Small intestine (tissue), 7 donors: ENCODE results near the gene FOXD4L6. TPM values are rescaled to one million over a fixed set of nuclear protein-coding genes. Genes with fewer than 3 reads are reported as not detected.
"Not testable (repeated sequence)": the region's sequence is repeated elsewhere in the genome, so short reads cannot be mapped to it uniquely, and the experiment has no call there.

Experiments
- DNase-seq, 2 donors: peaks; one replicate each; pipeline versions ENCODE4 v3.0.0 to v3.0.0-alpha.2; 2013
- FAIRE-seq: peaks from 2 replicates; lab custom pipeline; 2012; peaks lifted over from hg19 to GRCh38; lab: Jason Lieb, UNC
- H3K27ac ChIP-seq, 3 donors: one replicate each; pipeline ENCODE4 v1.5.1; 2013; ENCODE audit warnings: low read length in 2 of 3, mild to moderate bottlenecking in 2 of 3, control low read depth in 1 of 3, inconsistent platforms in 1 of 3, low read depth in 1 of 3, moderate library complexity in 1 of 3
- H3K27me3 ChIP-seq, 3 donors: one replicate each; pipeline ENCODE4 v1.6.1; 2013; ENCODE audit warnings: low read length in 3 of 3, inconsistent platforms in 1 of 3; ENCODE audit not compliant: control insufficient read depth in 3 of 3, insufficient read depth in 3 of 3
- H3K36me3 ChIP-seq, 3 donors: one replicate each; pipeline ENCODE4 v1.6.1; 2013; ENCODE audit warnings: low read length in 3 of 3, inconsistent platforms in 1 of 3, low read depth in 1 of 3, mild to moderate bottlenecking in 1 of 3, moderate library complexity in 1 of 3; ENCODE audit not compliant: control insufficient read depth in 3 of 3, insufficient read depth in 2 of 3
- H3K4me1 ChIP-seq, 3 donors: one replicate each; pipeline ENCODE4 v1.6.1; 2013; ENCODE audit warnings: low read length in 2 of 3, inconsistent platforms in 1 of 3, low read depth in 1 of 3, mild to moderate bottlenecking in 1 of 3, moderate library complexity in 1 of 3; ENCODE audit not compliant: control insufficient read depth in 3 of 3, insufficient read depth in 2 of 3
- H3K4me3 ChIP-seq, 3 donors: one replicate each; pipeline ENCODE4 v1.5.1; 2013; ENCODE audit warnings: low read length in 3 of 3, control low read depth in 1 of 3, inconsistent platforms in 1 of 3, low read depth in 1 of 3, mild to moderate bottlenecking in 1 of 3, moderate library complexity in 1 of 3
- H3K9me3 ChIP-seq, 2 donors: one replicate each; pipeline ENCODE4 v1.6.1; 2013; ENCODE audit warnings: low read depth in 1 of 2, low read length in 1 of 2; ENCODE audit not compliant: control insufficient read depth in 2 of 2, insufficient read depth in 1 of 2
- WGBS, 3 donors: extraction: QIAGEN DNeasy Blood & Tissue Kit; methylation state at CpG; one replicate each; pipeline ENCODE4 v1.1.7; 2013; 5-methylcytosine and 5-hydroxymethylcytosine counted together
- polyA plus RNA-seq, 4 donors: library from polyadenylated mRNA; stranded (reverse) in 3 of 4; unstranded in 1 of 4; fragments of 200-250 nt in 3 of 4; fragments of 120-200 nt in 1 of 4; gene quantifications; one replicate each; pipeline versions ENCODE4 v1.2.1 to v1.2.3, GENCODE V29; 2013
- donor health status: healthy with polysubstance abuse.
- donor health status: control.
- donor health status: control.
- donor health status: Bipolar disorder and iron deficiency.
- donor health status: healthy.

The FOXD4L6 gene
- polyA plus RNA-seq, 4 donors: 0.01 to 0.03 TPM; not detected in 2

DNA sequence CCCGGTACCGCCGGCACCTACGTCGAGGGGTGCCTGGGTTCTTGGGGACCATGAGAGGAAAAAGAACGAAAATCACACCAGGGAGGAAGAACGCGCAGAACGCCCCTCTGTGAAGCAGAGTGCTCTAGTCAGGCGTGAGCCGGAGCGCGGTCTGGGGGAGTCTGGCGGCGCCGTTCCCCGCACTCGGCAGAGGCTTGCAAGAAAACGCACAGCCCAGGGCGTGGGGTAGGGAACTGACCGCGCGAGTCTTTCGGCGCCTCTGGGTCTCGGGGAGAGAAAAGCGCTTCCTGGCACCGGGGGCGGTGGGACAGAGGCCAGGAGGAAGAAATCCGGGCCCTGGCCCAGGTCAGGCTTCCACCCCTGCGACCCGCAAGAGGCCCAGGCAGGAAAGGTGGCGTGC is 4.7 kb downstream of the FOXD4L6 start:
- H3K27me3 ChIP-seq, H3K9me3 ChIP-seq, H3K36me3 ChIP-seq, DNase-seq, H3K4me3 ChIP-seq, H3K4me1 ChIP-seq, H3K27ac ChIP-seq, FAIRE-seq: not testable (repeated sequence)
- 4% methylated on average over 10 to 14 of the region's 33 CpGs; no CpG with 5 or more reads in 1 of the 3 donors for WGBS, 3 donors

DNA sequence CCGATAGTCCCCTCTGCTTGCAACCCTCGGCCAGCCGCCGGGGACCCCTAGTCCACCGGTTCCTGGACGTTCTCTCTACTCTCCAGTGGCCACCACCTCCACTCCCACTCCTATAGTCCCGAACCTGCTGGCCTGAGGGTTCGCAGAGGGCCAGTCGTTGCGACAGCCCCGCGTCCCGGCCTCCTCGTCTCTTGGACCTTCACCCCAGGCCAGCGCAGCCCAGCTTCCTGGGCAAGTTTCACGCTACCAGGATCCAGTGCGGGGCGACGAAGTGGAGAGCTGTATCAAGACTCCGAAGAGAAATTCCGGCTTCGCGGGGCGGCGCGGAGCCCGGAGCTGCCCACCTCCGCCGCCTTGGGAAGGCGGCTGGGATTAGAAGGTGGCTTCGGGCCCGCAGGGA is 5.1 kb downstream of the FOXD4L6 start:
- 0 to 5% methylated on average over 3 to 11 of the region's 32 CpGs; no CpG with 5 or more reads in 1 of the 3 donors for WGBS, 3 donors
- not testable (repeated sequence) for H3K36me3 ChIP-seq, H3K4me1 ChIP-seq, H3K4me3 ChIP-seq, FAIRE-seq, H3K9me3 ChIP-seq, DNase-seq, H3K27me3 ChIP-seq, H3K27ac ChIP-seq

DNA sequence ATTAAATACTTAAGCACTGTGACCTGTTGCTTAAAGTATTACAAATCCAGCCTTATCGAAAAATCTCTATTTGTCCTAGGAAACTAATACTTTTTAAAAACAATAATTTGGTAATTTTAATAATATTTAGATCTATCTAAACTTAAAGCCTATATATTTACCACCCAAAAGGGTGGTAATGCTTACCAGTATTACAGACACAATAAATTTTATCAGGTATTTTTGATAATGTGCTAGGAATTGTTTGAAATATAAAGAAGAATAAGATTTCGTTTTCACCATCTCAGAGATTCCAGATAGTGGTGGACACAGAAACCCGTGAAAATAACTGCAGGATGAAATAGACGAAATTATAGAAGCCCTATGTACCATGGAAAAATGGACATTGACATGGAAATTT is 7.8 kb downstream of the FOXD4L6 start:
- H3K36me3 ChIP-seq, H3K27ac ChIP-seq, FAIRE-seq, H3K4me3 ChIP-seq, H3K27me3 ChIP-seq, H3K4me1 ChIP-seq, DNase-seq, H3K9me3 ChIP-seq: not testable (repeated sequence)
- no CpG with 5 or more reads among the region's 4 CpGs for WGBS, 3 donors

DNA sequence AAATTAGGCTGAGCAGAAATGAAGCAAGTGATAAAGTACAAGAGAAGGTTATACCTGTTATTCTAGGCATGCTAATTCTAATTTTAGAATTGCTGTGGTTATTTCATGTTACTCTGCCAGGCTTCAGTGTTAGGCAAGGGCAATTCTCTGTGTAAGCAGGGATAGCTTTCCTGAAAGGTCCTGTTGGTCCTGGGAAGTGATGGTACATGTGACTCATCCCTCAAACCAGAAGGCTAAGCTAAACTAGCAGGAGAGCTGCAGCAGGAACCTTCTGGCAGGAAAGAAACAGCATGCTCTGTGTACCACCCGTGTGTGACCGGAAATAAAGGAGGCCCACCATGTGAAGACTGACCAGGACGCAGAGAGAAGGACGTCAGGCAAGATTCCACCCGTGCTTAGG is 8.8 kb downstream of the FOXD4L6 start:
- not testable (repeated sequence) for DNase-seq, H3K4me3 ChIP-seq, H3K27me3 ChIP-seq, H3K27ac ChIP-seq, H3K36me3 ChIP-seq, H3K9me3 ChIP-seq, FAIRE-seq, H3K4me1 ChIP-seq
- no CpG with 5 or more reads among the region's 5 CpGs for WGBS, 3 donors

DNA sequence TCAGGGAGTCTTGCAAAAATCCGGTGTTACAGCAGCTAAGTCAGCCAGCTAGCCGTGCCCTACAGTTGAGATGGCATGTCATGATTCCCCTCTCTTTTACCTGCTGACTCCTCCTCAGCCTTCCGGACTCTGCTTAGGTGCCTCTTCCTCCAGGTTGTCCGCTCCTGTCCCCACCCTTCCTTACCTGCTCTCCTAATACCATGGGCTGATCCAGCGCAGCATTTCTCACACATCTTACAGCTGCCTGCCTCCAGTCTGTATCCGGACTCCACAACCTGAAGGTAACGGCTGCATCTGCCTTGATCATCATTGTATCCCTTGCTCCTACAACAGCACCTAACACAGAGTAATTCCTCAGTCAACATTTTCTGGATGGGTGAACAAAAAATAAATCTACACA is 9.2 kb downstream of the FOXD4L6 start:
- not testable (repeated sequence) for DNase-seq, H3K36me3 ChIP-seq, H3K9me3 ChIP-seq, H3K27me3 ChIP-seq, H3K4me3 ChIP-seq, H3K27ac ChIP-seq, FAIRE-seq, H3K4me1 ChIP-seq
- 34 to 49% (median 37%) methylated on average over 6 to 7 of the region's 7 CpGs for WGBS, 3 donors

DNA sequence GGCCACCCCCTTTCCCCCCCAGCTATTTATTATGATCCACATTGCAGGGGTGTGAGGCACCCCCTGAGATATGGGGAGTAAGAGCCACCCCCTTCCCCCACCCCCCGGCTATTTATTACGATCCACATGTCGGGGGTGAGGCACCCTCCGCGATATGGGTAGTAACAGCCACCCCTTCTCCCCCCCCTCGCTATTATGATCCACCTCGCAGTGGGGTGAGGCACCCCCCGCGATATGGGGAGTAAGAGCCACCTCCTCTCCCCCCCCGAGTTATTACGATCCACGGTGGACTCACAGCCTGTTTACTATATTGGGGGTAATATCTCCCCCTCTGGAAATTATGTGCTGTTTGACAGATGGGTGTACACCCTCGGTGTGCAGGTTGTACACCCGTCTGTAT is 15.1 kb downstream of the FOXD4L6 start:
- not testable (repeated sequence) for DNase-seq, H3K4me1 ChIP-seq, H3K27me3 ChIP-seq, H3K36me3 ChIP-seq, H3K4me3 ChIP-seq, FAIRE-seq, H3K27ac ChIP-seq, H3K9me3 ChIP-seq
- WGBS, 3 donors: 59 to 89% (median 68%) methylated on average over 4 to 9 of the region's 14 CpGs

DNA sequence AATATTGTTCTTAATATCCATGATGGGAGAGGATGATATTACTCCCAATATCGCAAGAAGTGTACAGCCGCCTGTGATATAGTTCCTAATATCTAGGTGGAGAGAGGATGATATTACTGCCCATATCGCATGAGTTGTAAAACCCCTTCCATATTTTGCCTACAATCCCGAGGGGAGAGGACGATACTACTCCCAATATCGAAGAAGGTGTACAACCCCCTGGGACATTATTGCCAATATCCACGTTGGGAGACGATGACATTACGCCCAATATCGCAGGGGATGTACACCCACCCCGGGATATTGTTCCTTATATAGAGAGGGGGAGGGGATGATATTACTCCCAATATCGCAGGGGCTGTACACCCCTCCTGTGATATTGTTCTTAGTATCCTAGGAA is 17.1 kb downstream of the FOXD4L6 start:
- H3K27ac ChIP-seq, H3K9me3 ChIP-seq, H3K27me3 ChIP-seq, H3K4me3 ChIP-seq, H3K4me1 ChIP-seq, H3K36me3 ChIP-seq, FAIRE-seq, DNase-seq: not testable (repeated sequence)
- WGBS, 3 donors: 81 to 82% (median 82%) methylated on average over 11 of the region's 12 CpGs

DNA sequence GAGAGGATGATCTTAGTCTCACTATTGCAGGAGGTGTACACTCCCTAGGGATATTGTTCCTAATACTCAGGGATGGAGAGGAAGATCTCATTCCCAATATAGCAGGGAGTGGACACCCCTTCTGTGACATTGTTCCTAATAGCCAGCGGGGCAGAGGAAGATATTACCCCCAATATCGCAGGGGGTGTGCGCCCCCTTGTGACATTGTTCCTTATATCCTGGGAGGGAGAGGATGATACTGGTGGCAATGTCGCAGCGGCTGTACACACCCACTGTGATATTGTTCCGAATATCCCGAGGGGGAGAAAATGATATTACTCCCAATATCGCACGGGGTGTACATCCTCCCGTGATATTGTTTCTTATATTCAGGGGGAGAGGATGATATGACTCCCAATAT is 17.6 kb downstream of the FOXD4L6 start:
- H3K9me3 ChIP-seq, H3K27me3 ChIP-seq, H3K4me1 ChIP-seq, H3K27ac ChIP-seq, H3K36me3 ChIP-seq, H3K4me3 ChIP-seq, DNase-seq, FAIRE-seq: not testable (repeated sequence)
- 41 to 59% (median 50%) methylated on average over 7 to 9 of the region's 10 CpGs for WGBS, 3 donors

DNA sequence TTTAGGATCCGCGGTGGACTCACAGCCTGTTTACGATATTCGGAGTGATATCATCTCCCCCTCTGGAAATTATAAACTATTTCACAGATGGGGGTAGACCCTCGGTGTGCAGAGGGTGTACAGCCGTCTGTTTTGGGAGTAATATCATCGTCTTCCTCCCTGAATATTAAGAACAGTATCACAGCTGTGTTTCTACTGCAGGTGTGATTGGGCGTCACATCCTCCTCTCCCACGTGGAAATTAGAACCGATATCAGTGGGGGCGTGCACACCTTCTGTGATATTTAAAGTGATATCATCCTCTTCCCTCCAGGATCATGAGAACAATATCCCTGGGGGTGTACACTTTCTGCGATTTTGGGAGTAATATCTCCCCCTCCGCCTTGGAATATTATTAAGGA is 19.2 kb downstream of the FOXD4L6 start:
- H3K9me3 ChIP-seq, H3K36me3 ChIP-seq, H3K4me3 ChIP-seq, H3K4me1 ChIP-seq, H3K27ac ChIP-seq, FAIRE-seq, H3K27me3 ChIP-seq, DNase-seq: not testable (repeated sequence)
- whole genome bisulfite sequencing, 3 donors: 20 to 23% (median 22%) methylated on average over 4 of the region's 13 CpGs
